Trophoblast cell (in vitro differentiated cells and primary cell): Measurements from ENCODE around the gene MAD2L1BP.

Experiments
- DNase-seq, 2 donors: peaks; one replicate each; pipeline ENCODE4 v3.0.0-alpha.2; 2016
- H2AFZ ChIP-seq: 2 replicates; pipeline ENCODE4 v1.6.1; 2013; ENCODE audit warnings: low read length, moderate library complexity, mild to moderate bottlenecking; ENCODE audit not compliant: insufficient read depth, poor library complexity
- H2AK5ac ChIP-seq: 2 replicates; pipeline ENCODE4 v1.6.1; 2013; ENCODE audit warnings: mild to moderate bottlenecking, low read length
- H2BK120ac ChIP-seq: 2 replicates; pipeline ENCODE4 v1.6.1; 2013; ENCODE audit warnings: low read length, mild to moderate bottlenecking, moderate library complexity; ENCODE audit not compliant: insufficient read depth, poor library complexity
- H2BK12ac ChIP-seq: 2 replicates; pipeline ENCODE4 v1.6.1; 2013; ENCODE audit warnings: mild to moderate bottlenecking, low read length, moderate library complexity
- H2BK5ac ChIP-seq: 2 replicates; pipeline ENCODE4 v1.6.1; 2013; ENCODE audit warnings: low read length, low read depth, moderate library complexity, mild to moderate bottlenecking; ENCODE audit not compliant: poor library complexity
- H3K14ac ChIP-seq: 2 replicates; pipeline ENCODE4 v1.6.1; 2013; ENCODE audit warnings: mild to moderate bottlenecking, low read length
- H3K18ac ChIP-seq: 2 replicates; pipeline ENCODE4 v1.6.1; 2013; ENCODE audit warnings: mild to moderate bottlenecking, low read length
- H3K23ac ChIP-seq: 2 replicates; pipeline ENCODE4 v1.6.1; 2013; ENCODE audit warnings: low read length
- H3K27ac ChIP-seq: 2 replicates; pipeline ENCODE4 v1.5.1; 2013; ENCODE audit warnings: low read depth, mild to moderate bottlenecking, inconsistent platforms, low read length, moderate library complexity
- H3K27me3 ChIP-seq: 2 replicates; pipeline ENCODE4 v1.6.1; 2013; ENCODE audit warnings: inconsistent platforms, mild to moderate bottlenecking, low read length, moderate library complexity; ENCODE audit not compliant: insufficient read depth
- H3K36me3 ChIP-seq, 2 experiments: 1 replicate in 1 of 2; 2 replicates in 1 of 2; pipeline ENCODE4 v1.6.1; 2013; ENCODE audit warnings: low read length in 2 of 2, mild to moderate bottlenecking in 2 of 2, moderate library complexity in 1 of 2; ENCODE audit not compliant: insufficient read depth in 2 of 2, control insufficient read depth in 1 of 2
- H3K4ac ChIP-seq: 2 replicates; pipeline ENCODE4 v1.6.1; 2013; ENCODE audit warnings: low read depth, mild to moderate bottlenecking, low read length, moderate library complexity
- H3K4me1 ChIP-seq, 2 experiments: 1 replicate in 1 of 2; 2 replicates in 1 of 2; pipeline ENCODE4 v1.6.1; 2013; ENCODE audit warnings: low read length in 2 of 2, mild to moderate bottlenecking in 2 of 2, moderate library complexity in 1 of 2; ENCODE audit not compliant: insufficient read depth in 2 of 2, control insufficient read depth in 1 of 2
- H3K4me2 ChIP-seq: 2 replicates; pipeline ENCODE4 v1.6.1; 2013; ENCODE audit warnings: inconsistent platforms, mild to moderate bottlenecking, low read length, moderate library complexity
- H3K4me3 ChIP-seq: 2 replicates; pipeline ENCODE4 v1.5.1; 2013; ENCODE audit warnings: mild to moderate bottlenecking, low read depth, low read length, inconsistent platforms
- H3K79me1 ChIP-seq: one replicate; pipeline ENCODE4 v1.6.1; 2013; ENCODE audit warnings: low read length
- H3K79me2 ChIP-seq: 2 replicates; pipeline ENCODE4 v1.6.1; 2013; ENCODE audit warnings: low read length, mild to moderate bottlenecking; ENCODE audit not compliant: control insufficient read depth, insufficient read depth, poor library complexity
- H3K9ac ChIP-seq: 2 replicates; pipeline ENCODE4 v1.6.1; 2013; ENCODE audit warnings: mild to moderate bottlenecking, low read length
- H3K9me3 ChIP-seq: 2 replicates; pipeline ENCODE4 v1.6.1; 2013; ENCODE audit warnings: low read depth, mild to moderate bottlenecking, control low read depth, inconsistent platforms, low read length; ENCODE audit not compliant: insufficient read depth
- H4K12ac ChIP-seq: 2 replicates; pipeline ENCODE4 v1.6.1; 2013; ENCODE audit warnings: low read depth, mild to moderate bottlenecking, low read length, moderate library complexity
- H4K8ac ChIP-seq: 2 replicates; pipeline ENCODE4 v1.6.1; 2013; ENCODE audit warnings: low read depth, mild to moderate bottlenecking, low read length, moderate library complexity
- H4K91ac ChIP-seq: one replicate; pipeline ENCODE4 v1.6.1; 2013; ENCODE audit warnings: low read depth, mild to moderate bottlenecking, low read length, moderate library complexity
- WGBS: extraction: QIAGEN DNeasy Blood & Tissue Kit; methylation state at CpG from one replicate; pipeline ENCODE4 v1.1.7; 2013; ENCODE audit warnings: missing lambda C conversion rate; ENCODE audit not compliant: insufficient read length, insufficient coverage; ENCODE audit errors: extremely low coverage; 5-methylcytosine and 5-hydroxymethylcytosine counted together

Gene MAD2L1BP

DNA sequence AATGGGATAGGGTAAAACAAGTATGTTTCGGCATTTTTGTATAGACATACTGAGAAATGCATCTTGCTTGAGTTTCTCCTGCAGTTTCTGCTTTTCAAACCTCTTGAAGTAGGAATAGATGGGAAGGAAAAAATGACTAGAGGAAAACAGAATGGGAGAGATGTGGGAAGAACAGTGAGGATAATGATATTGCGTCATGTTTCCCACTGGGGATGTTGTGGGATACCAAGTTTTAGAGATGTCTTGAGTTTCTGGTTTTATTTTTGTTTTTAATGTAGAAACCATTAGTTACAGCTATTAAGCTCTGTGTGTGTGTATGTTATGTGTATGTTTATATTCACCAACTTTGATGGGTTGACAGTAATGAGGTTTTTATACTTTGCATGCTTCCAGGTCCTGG is 35.0 kb upstream of the MAD2L1BP start:
- H2AK5ac ChIP-seq, result no peak overlapping the region
- H3K27ac ChIP-seq, result no peak overlapping the region
- no peak overlapping the region for H3K4ac ChIP-seq
- peaks cover 28% of the 10 kb centered on the region in 2 experiments for H3K36me3 ChIP-seq
- no peak overlapping the region for H3K4me3 ChIP-seq
- H3K27me3 ChIP-seq, result no peaks in the 10 kb centered on the region
- H3K79me2 ChIP-seq, result no peaks in the 10 kb centered on the region
- no peak overlapping the region for H2BK5ac ChIP-seq
- no peak overlapping the region for H4K8ac ChIP-seq
- no peak overlapping the region for H3K9ac ChIP-seq
- no peak overlapping the region for H3K18ac ChIP-seq
- no peak overlapping the region for H3K23ac ChIP-seq
- WGBS, result no CpG with 5 or more reads among the region's 2 CpGs
- no peak overlapping the region for H2BK120ac ChIP-seq
- H2BK12ac ChIP-seq, result no peak overlapping the region
- no peak overlapping the region for H3K4me2 ChIP-seq
- H3K14ac ChIP-seq, result no peak overlapping the region
- H3K4me1 ChIP-seq, result no peaks in the 10 kb centered on the region
- H2AFZ ChIP-seq, result no peak overlapping the region
- no peak overlapping the region for H4K12ac ChIP-seq
- H3K79me1 ChIP-seq, result no peaks in the 10 kb centered on the region
- no peak overlapping the region for H4K91ac ChIP-seq
- no peaks in the 10 kb centered on the region for H3K9me3 ChIP-seq
- DNase-seq, result no peak

DNA sequence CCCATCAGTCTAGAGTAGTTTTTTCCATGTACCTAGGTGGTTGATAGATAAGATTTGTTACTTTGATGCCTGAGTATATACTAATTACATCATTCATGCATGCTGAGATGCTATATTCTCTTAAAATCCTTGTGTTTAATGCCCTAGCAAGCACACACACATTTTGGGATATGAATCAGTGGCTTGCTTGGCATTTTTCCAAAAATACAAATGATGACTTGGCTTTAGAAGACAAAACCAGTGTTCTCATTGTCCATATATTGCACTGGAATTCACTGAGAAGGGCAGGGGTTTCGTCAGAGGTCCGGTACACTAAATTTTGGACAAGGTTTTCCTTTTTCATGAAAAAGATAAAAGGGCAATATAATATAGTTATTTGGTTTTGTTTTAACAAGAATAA is 31.5 kb upstream of the MAD2L1BP start:
- no peak overlapping the region for H3K23ac ChIP-seq
- H3K27ac ChIP-seq, result no peak overlapping the region
- no peak overlapping the region for H3K4me2 ChIP-seq
- H2BK120ac ChIP-seq, result no peak overlapping the region
- H3K79me1 ChIP-seq, result no peaks in the 10 kb centered on the region
- no peak overlapping the region for H4K12ac ChIP-seq
- peaks cover 26 to 27% of the 10 kb centered on the region in 2 experiments for H3K36me3 ChIP-seq
- no peak for DNase-seq
- no peak overlapping the region for H3K4me3 ChIP-seq
- no peak overlapping the region for H4K91ac ChIP-seq
- H3K4ac ChIP-seq, result no peak overlapping the region
- no peaks in the 10 kb centered on the region for H3K79me2 ChIP-seq
- no peak overlapping the region for H2AK5ac ChIP-seq
- no peak overlapping the region for H3K14ac ChIP-seq
- H2BK12ac ChIP-seq, result no peak overlapping the region
- WGBS, result no CpG with 5 or more reads among the region's 2 CpGs
- H2BK5ac ChIP-seq, result no peak overlapping the region
- no peak overlapping the region for H2AFZ ChIP-seq
- no peak overlapping the region for H3K9ac ChIP-seq
- H3K4me1 ChIP-seq, result no peaks in the 10 kb centered on the region
- no peak overlapping the region for H4K8ac ChIP-seq
- H3K9me3 ChIP-seq, result no peaks in the 10 kb centered on the region
- no peaks in the 10 kb centered on the region for H3K27me3 ChIP-seq
- H3K18ac ChIP-seq, result no peak overlapping the region

DNA sequence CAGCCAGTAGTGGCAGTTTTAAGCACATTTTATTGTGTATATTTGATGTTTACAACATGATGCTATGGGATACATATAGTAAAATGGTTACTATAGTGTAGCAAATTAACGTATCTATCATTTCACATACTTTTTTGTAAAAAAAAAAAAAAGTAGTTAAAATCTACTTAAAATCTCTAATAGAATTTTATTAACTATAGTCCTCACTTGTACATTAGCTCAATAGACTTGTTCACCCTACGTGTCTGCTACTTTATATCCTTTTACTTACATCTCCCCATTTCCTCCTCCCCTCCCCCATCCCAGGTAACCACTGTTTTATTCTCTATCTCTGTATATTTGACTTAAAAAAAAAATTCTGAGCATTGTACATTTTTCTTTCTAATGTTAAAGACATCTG is 29.6 kb upstream of the MAD2L1BP start:
- Histone ChIP-seq H3K79me1 (no peaks in the 10 kb centered on the region), H3K27me3 (no peaks in the 10 kb centered on the region), H4K12ac (no peak overlapping the region), H2AFZ (no peak overlapping the region), H4K91ac (no peak overlapping the region), H3K14ac (no peak overlapping the region), H3K9me3 (no peaks in the 10 kb centered on the region), H3K79me2 (no peaks in the 10 kb centered on the region), H3K36me3 (peaks cover 26 to 27% of the 10 kb centered on the region in 2 experiments), H3K4me3 (no peak overlapping the region), H3K9ac (no peak overlapping the region), H3K4me2 (no peak overlapping the region), H4K8ac (no peak overlapping the region), H3K23ac (no peak overlapping the region), H2BK5ac (no peak overlapping the region), H3K4me1 (peaks cover 2% of the 10 kb centered on the region in 2 experiments), H2BK12ac (no peak overlapping the region), H2AK5ac (no peak overlapping the region), H3K27ac (no peak overlapping the region), H3K18ac (no peak overlapping the region), H2BK120ac (no peak overlapping the region), H3K4ac (no peak overlapping the region)
- WGBS, result no CpG with 5 or more reads among the region's 2 CpGs
- DNase-seq, result no peak

DNA sequence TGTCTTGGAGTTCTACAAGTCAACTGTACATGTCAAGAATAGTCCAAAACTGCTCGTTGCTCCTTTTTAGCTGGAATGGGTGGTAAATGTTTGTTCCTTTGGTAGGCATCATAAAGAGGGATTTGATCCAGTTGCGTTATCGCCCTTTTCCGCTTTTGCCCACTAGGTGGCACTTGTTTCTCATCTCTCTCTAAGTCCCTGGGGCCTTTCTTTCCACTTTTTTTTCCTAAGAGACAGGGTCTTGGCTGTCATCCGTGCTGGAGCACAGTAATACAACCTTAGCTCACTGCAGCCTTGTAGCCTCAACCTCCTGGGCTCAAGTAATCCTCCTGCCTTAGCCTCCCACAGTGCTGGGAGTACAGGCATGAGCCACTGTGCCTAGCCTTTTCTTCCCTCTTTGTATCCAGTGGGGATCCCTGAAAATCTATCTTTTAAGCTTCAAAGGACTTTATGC is 27.3 kb upstream of the MAD2L1BP start:
- H3K79me2 ChIP-seq, result no peaks in the 10 kb centered on the region
- peaks cover 2% of the 10 kb centered on the region in 2 experiments for H3K4me1 ChIP-seq
- H3K18ac ChIP-seq, result no peak overlapping the region
- no peak overlapping the region for H2AFZ ChIP-seq
- no peak overlapping the region for H3K4ac ChIP-seq
- no peak overlapping the region for H3K4me2 ChIP-seq
- no peak overlapping the region for H4K91ac ChIP-seq
- H3K9me3 ChIP-seq, result no peaks in the 10 kb centered on the region
- H3K9ac ChIP-seq, result no peak overlapping the region
- WGBS, result no CpG with 5 or more reads among the region's 5 CpGs
- H2BK5ac ChIP-seq, result no peak overlapping the region
- no peak overlapping the region for H3K4me3 ChIP-seq
- H2AK5ac ChIP-seq, result no peak overlapping the region
- H3K27me3 ChIP-seq, result no peaks in the 10 kb centered on the region
- peaks cover 16 to 22% of the 10 kb centered on the region in 2 experiments for H3K36me3 ChIP-seq
- H2BK12ac ChIP-seq, result no peak overlapping the region
- no peak overlapping the region for H3K14ac ChIP-seq
- DNase-seq, result peak; percentile 78 to 92
- H3K23ac ChIP-seq, result no peak overlapping the region
- H3K27ac ChIP-seq, result no peak overlapping the region
- no peaks in the 10 kb centered on the region for H3K79me1 ChIP-seq
- H2BK120ac ChIP-seq, result no peak overlapping the region
- H4K12ac ChIP-seq, result no peak overlapping the region
- H4K8ac ChIP-seq, result no peak overlapping the region
